ENCODE data around the gene VAV2. TPM values are rescaled to one million over a fixed set of nuclear protein-coding genes. Genes with fewer than 3 reads are reported as not detected.

The VAV2 gene
- total and polyA plus RNA-seq, 9 of the 15 experiments (the other 6 are each of a cell fraction or from before 2014, with no cell fraction given) = 0.01 to 2.7 (median 1.0) TPM; not detected in 1

- TF ChIP-seq CC2D1A (IDR thresholded peaks at IDR 0.05) = no peak
- TF ChIP-seq NR3C1 (CRISPR knock-in tag; IDR thresholded peaks at IDR 0.05) = no peak
- TF ChIP-seq MYBL2 (IDR thresholded peaks at IDR 0.05; ENCODE audit: low read depth) = no peak
- TF ChIP-seq MYBL2 (CRISPR knock-in tag; IDR thresholded peaks at IDR 0.05; ENCODE audit: borderline replicate concordance) = no peak
Observed at GRCh38 chr9:133882849-133883755, 109.0 kb downstream of the VAV2 start (continued).

DNA sequence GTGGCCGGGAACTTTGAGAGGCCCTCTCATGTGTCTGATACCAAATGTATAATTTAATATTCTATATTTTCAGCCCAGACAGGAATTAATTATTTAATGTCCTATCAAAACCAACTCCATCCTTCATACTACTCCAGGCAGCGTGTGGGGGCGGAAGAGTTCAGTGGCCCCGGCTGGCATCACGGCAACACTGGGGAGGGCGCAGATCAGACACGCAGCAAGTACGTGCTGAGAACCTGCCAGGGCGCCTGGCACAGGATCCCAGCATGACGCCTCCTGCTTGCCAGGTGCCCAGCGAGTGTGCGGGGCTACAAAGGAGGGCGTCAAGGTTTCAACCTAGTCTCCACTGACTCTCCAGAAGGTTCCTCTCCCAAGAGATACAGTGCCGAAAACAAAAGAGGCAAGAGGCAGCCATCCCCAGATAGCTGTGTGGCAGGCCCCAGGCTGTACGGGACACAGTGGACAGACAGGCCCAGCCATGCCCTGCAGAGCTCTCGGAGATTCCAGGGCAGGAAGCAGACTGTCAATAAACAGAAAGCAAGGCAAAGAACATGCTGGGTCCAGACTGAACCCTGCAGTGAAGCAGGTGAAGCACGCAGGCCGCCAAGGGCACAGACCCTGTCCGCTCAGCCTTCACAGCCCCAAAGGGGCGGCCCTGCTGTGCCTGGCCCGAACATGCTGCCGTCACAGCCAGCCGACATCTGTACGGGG lies 110.3 kb downstream of the VAV2 start:
- in situ Hi-C loops (cut with MboI) (no loop called here), intact Hi-C loops (cut with micrococcal nuclease) (no loop called here)
- no peaks in the 10 kb centered on the region for H3K36me3 ChIP-seq (ENCODE audit: control insufficient read depth, insufficient read depth, low read length)
- FAIRE-seq (no peak), DNase-seq (ENCODE audit: extremely low read depth in 1 of 4, low spot score in 3 of 4) (no peak), ATAC-seq (no peak)
- no peaks in the 10 kb centered on the region for H3K79me2 ChIP-seq (ENCODE audit: control insufficient read depth, insufficient read depth, low read length)
- no peak overlapping the region for H3K4me3 ChIP-seq
- POLR2A ChIA-PET = no interaction called here
- BruUV-seq (replicated peaks) = no TSS peak
- peaks cover 33 to 99% of the 10 kb centered on the region in 2 experiments for H3K27me3 ChIP-seq (ENCODE audit: control insufficient read depth in 2 of 2, insufficient read depth in 2 of 2, low read length in 2 of 2)
- H3K4me2 ChIP-seq (ENCODE audit: insufficient read depth, low read length) = no peak overlapping the region
- 11% methylated on average over 24 of the region's 24 CpGs for WGBS (ENCODE audit: insufficient coverage, low coverage, missing lambda C conversion rate)
- H3K9ac ChIP-seq (ENCODE audit: insufficient read depth in 1 of 2, low read depth in 2 of 2, low read length in 2 of 2) = no peak overlapping the region
- CTCF ChIA-PET (ENCODE audit: low intra/inter-chr PET ratio) = no interaction called here
- H3K27ac ChIP-seq (ENCODE audit: extremely low read depth, low read depth, low read length) = no peak overlapping the region
- no peak overlapping the region for H2AFZ ChIP-seq (ENCODE audit: low read depth, low read length)
- no peaks in the 10 kb centered on the region; a peak in 2 of 5 replicates for H3K4me1 ChIP-seq (replicated peaks in 1 of 2; ENCODE audit: control insufficient read depth in 2 of 2, insufficient read depth in 2 of 2, low read length in 2 of 2)
- H3K9me1 ChIP-seq (ENCODE audit: control insufficient read depth, insufficient read depth, low read length) = no peaks in the 10 kb centered on the region
- H4K20me1 ChIP-seq (replicated peaks; ENCODE audit: control insufficient read depth, insufficient read depth, low read length) = peaks cover 62% of the 10 kb centered on the region
- no peaks in the 10 kb centered on the region for H3K9me3 ChIP-seq (replicated peaks; ENCODE audit: control insufficient read depth, insufficient read depth, low read depth, low read length)
- no peak for TF ChIP-seq KLF10 (CRISPR knock-in tag; IDR thresholded peaks at IDR 0.05)
- TF ChIP-seq ASH1L (IDR thresholded peaks at IDR 0.05; ENCODE audit: borderline replicate concordance, low read depth, partially characterized antibody) = no peak
- TF ChIP-seq STAT5A (IDR thresholded peaks at IDR 0.05; ENCODE audit: borderline replicate concordance, low read length) = no peak
- TF ChIP-seq, protein P1, sequence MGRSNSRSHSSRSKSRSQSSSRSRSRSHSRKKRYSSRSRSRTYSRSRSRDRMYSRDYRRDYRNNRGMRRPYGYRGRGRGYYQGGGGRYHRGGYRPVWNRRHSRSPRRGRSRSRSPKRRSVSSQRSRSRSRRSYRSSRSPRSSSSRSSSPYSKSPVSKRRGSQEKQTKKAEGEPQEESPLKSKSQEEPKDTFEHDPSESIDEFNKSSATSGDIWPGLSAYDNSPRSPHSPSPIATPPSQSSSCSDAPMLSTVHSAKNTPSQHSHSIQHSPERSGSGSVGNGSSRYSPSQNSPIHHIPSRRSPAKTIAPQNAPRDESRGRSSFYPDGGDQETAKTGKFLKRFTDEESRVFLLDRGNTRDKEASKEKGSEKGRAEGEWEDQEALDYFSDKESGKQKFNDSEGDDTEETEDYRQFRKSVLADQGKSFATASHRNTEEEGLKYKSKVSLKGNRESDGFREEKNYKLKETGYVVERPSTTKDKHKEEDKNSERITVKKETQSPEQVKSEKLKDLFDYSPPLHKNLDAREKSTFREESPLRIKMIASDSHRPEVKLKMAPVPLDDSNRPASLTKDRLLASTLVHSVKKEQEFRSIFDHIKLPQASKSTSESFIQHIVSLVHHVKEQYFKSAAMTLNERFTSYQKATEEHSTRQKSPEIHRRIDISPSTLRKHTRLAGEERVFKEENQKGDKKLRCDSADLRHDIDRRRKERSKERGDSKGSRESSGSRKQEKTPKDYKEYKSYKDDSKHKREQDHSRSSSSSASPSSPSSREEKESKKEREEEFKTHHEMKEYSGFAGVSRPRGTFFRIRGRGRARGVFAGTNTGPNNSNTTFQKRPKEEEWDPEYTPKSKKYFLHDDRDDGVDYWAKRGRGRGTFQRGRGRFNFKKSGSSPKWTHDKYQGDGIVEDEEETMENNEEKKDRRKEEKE (IDR thresholded peaks at IDR 0.05; ENCODE audit: borderline replicate concordance in 1 of 2, control insufficient read depth in 1 of 2, low read depth in 2 of 2, low read length in 1 of 2) = no peak
- TF ChIP-seq SRF (CRISPR knock-in tag; IDR thresholded peaks at IDR 0.05) = no peak
- no peak for TF ChIP-seq ZNF655 (CRISPR knock-in tag; IDR thresholded peaks at IDR 0.05)
- TF ChIP-seq GABPB2 (CRISPR knock-in tag; conservative IDR thresholded peaks at IDR 0.05) = no peak
- TF ChIP-seq EP400 (IDR thresholded peaks at IDR 0.05) = no peak
- no peak for TF ChIP-seq SOX6 (IDR thresholded peaks at IDR 0.05)

Measured in K562 (cell line).